ENCODE data around the gene NF2. TPM values are rescaled to one million over a fixed set of nuclear protein-coding genes. Genes with fewer than 3 reads are reported as not detected.
"Not testable (repeated sequence)": the region's sequence is repeated elsewhere in the genome, so short reads cannot be mapped to it uniquely, and the experiment has no call there.

The NF2 gene
- 59.1 and 60.1 TPM in 2 replicates for total RNA-seq

GRCh38 chr22:29603358-29604075 is at the start of gene NF2:
NF2 (plus strand) TSS chr22:29603633; CDS start chr22:29603999, 366 bp downstream.
- intact Hi-C loops (cut with micrococcal nuclease), result loop anchor here (1.0 to 5.0 kb wide), 12 partner anchors 13 to 1744 kb away; partner anchors contain the start of genes AP1B1, ASCC2, CASTOR1 and NIPSNAP1

- intact Hi-C loops (cut with micrococcal nuclease), result loop anchor here (2.0 to 10.0 kb wide), 2 partner anchors 772 to 1530 kb away; partner anchors contain the start of genes SMTN and TBC1D10A
Measured at GRCh38 chr22:29555065-29555644, 48.3 kb upstream of the NF2 start.

- intact Hi-C loops (cut with micrococcal nuclease), result loop anchor here (10.0 kb wide), 1 partner anchor 1526 kb away; the partner anchor contains the start of gene SMTN
Measured at GRCh38 chr22:29559030-29559429, 44.4 kb upstream of the NF2 start.

GRCh38 chr22:29559853-29560252 is 43.6 kb upstream of the NF2 start:
- intact Hi-C loops (cut with micrococcal nuclease), result loop anchor here (10.0 kb wide), 1 partner anchor 1525 kb away; the partner anchor contains the start of gene SMTN

- intact Hi-C loops (cut with micrococcal nuclease), result no loop called here
Measured at GRCh38 chr22:29563652-29564460, 39.6 kb upstream of the NF2 start.

- intact Hi-C loops (cut with micrococcal nuclease), result not testable (repeated sequence)
Measured at GRCh38 chr22:29566513-29566912, 36.9 kb upstream of the NF2 start.

GRCh38 chr22:29567338-29567737 is 36.1 kb upstream of the NF2 start:
- intact Hi-C loops (cut with micrococcal nuclease), result no loop called here

- intact Hi-C loops (cut with micrococcal nuclease), result no loop called here
Measured at GRCh38 chr22:29569011-29569678, 34.3 kb upstream of the NF2 start.

GRCh38 chr22:29570456-29570855 is 33.0 kb upstream of the NF2 start:
- intact Hi-C loops (cut with micrococcal nuclease), result no loop called here

- intact Hi-C loops (cut with micrococcal nuclease), result no loop called here
Measured at GRCh38 chr22:29570912-29571549, 32.4 kb upstream of the NF2 start.

GRCh38 chr22:29574762-29575450 is 28.5 kb upstream of the NF2 start:
- intact Hi-C loops (cut with micrococcal nuclease), result no loop called here

GRCh38 chr22:29578462-29579200 is 24.8 kb upstream of the NF2 start:
- intact Hi-C loops (cut with micrococcal nuclease), result no loop called here

- intact Hi-C loops (cut with micrococcal nuclease), result no loop called here
Measured at GRCh38 chr22:29580200-29580810, 23.1 kb upstream of the NF2 start.

GRCh38 chr22:29581799-29582198 is 21.6 kb upstream of the NF2 start:
- intact Hi-C loops (cut with micrococcal nuclease), result loop anchor here (1.0 kb wide), 4 partner anchors 22 to 257 kb away; partner anchors contain the start of genes ASCC2, NF2 and THOC5

- intact Hi-C loops (cut with micrococcal nuclease), result no loop called here
Measured at GRCh38 chr22:29584975-29585374, 18.5 kb upstream of the NF2 start.

GRCh38 chr22:29586193-29586705 is 17.2 kb upstream of the NF2 start:
- intact Hi-C loops (cut with micrococcal nuclease), result not testable (repeated sequence)

GRCh38 chr22:29587938-29588699 is 15.3 kb upstream of the NF2 start:
- intact Hi-C loops (cut with micrococcal nuclease), result no loop called here

- intact Hi-C loops (cut with micrococcal nuclease), result no loop called here
Measured at GRCh38 chr22:29593923-29594322, 9.5 kb upstream of the NF2 start.

All from T-helper 1 cell treated with Interleukin-12 subunit alpha and Interleukin-12 subunit beta and Interleukin-4 antibody, amounts not matched to agents 30 ng/mL and 1 ng/mL, for 36 hours (primary cell).